ENCODE results near the gene HPCA. TPM values are rescaled to one million over a fixed set of nuclear protein-coding genes. Genes with fewer than 3 reads are reported as not detected.
A peak's percentile ranks its signal among the peaks of the same experiment; 100 is the strongest.

HPCA gene
- total RNA-seq, 2 experiments from 2014 or later: not detected

- Mint-ChIP-seq H3K4me1 (ENCODE audit: low read depth) (peaks cover 4% of the 10 kb centered on the region), H3K4me3 (no peak overlapping the region), H3K27ac (no peak overlapping the region), H3K36me3 (ENCODE audit: low read depth) (no peaks in the 10 kb centered on the region), H3K27me3 (ENCODE audit: low read depth) (peaks cover 59% of the 10 kb centered on the region), H3K9me3 (ENCODE audit: insufficient read depth) (no peaks in the 10 kb centered on the region)
- ATAC-seq (no peak), DNase-seq (no peak)
- POLR2A ChIA-PET: interaction anchor here (0.6 kb wide), 1 partner anchor 100 kb away, joined by 3 read pairs; no protein-coding TSS in a partner anchor
- CTCF ChIA-PET: interaction anchor here (0.8 to 3.8 kb wide), 8 partner anchors 12 to 305 kb away, joined by 3 to 33 read pairs (median 5); no protein-coding TSS in a partner anchor
These were observed 7.1 kb downstream of the HPCA start for GRCh38 chr1:32893198-32894018.

- DNase-seq: no peak
- CTCF ChIA-PET: interaction anchor here (1.6 to 3.8 kb wide), 2 partner anchors 19 to 233 kb away, joined by 3 to 33 read pairs; no protein-coding TSS in a partner anchor
These were observed 7.8 kb downstream of the HPCA start for GRCh38 chr1:32894019-32894600.

GRCh38 chr1:32894681-32895080 is 8.4 kb downstream of the HPCA start:
- H3K27me3 Mint-ChIP-seq (ENCODE audit: low read depth): peaks cover 61% of the 10 kb centered on the region
- H3K4me3 Mint-ChIP-seq: no peak overlapping the region
- ChIA-PET CTCF (interaction anchor here (1.6 kb wide), 1 partner anchor 232 kb away, joined by 3 read pairs; no protein-coding TSS in a partner anchor), POLR2A (no interaction called here)
- H3K4me1 Mint-ChIP-seq (ENCODE audit: low read depth): peaks cover 4% of the 10 kb centered on the region
- no peaks in the 10 kb centered on the region for H3K36me3 Mint-ChIP-seq (ENCODE audit: low read depth)
- no peak for ATAC-seq
- no peak for DNase-seq
- no peaks in the 10 kb centered on the region for H3K9me3 Mint-ChIP-seq (ENCODE audit: insufficient read depth)
- no peak overlapping the region for H3K27ac Mint-ChIP-seq

More at GRCh38 chr1:32894019-32894600, 7.8 kb downstream of the HPCA start:
- ATAC-seq: no peak
- peaks cover 4% of the 10 kb centered on the region for H3K4me1 Mint-ChIP-seq (ENCODE audit: low read depth)
- POLR2A ChIA-PET: interaction anchor here (0.6 kb wide), 1 partner anchor 101 kb away, joined by 3 read pairs; no protein-coding TSS in a partner anchor
- H3K36me3 Mint-ChIP-seq (ENCODE audit: low read depth): no peaks in the 10 kb centered on the region
- no peak overlapping the region for H3K27ac Mint-ChIP-seq
- H3K9me3 Mint-ChIP-seq (ENCODE audit: insufficient read depth): no peaks in the 10 kb centered on the region
- peaks cover 64% of the 10 kb centered on the region for H3K27me3 Mint-ChIP-seq (ENCODE audit: low read depth)
- no peak overlapping the region for H3K4me3 Mint-ChIP-seq

- H3K36me3 Mint-ChIP-seq (ENCODE audit: low read depth): no peaks in the 10 kb centered on the region
- no peak overlapping the region for H3K27ac Mint-ChIP-seq
- no peak for ATAC-seq
- CTCF ChIA-PET: no interaction called here
- POLR2A ChIA-PET: no interaction called here
- H3K27me3 Mint-ChIP-seq (ENCODE audit: low read depth): peaks cover 60% of the 10 kb centered on the region
- no peak for DNase-seq
- peaks cover 4% of the 10 kb centered on the region for H3K4me1 Mint-ChIP-seq (ENCODE audit: low read depth)
- no peaks in the 10 kb centered on the region for H3K9me3 Mint-ChIP-seq (ENCODE audit: insufficient read depth)
- no peak overlapping the region for H3K4me3 Mint-ChIP-seq
These were observed 9.3 kb downstream of the HPCA start for GRCh38 chr1:32895325-32896215.

GRCh38 chr1:32896451-32896850 is 10.2 kb downstream of the HPCA start:
- Mint-ChIP-seq H3K27me3 (ENCODE audit: low read depth) (peaks cover 56% of the 10 kb centered on the region), H3K4me1 (ENCODE audit: low read depth) (peaks cover 4% of the 10 kb centered on the region), H3K27ac (no peak overlapping the region), H3K36me3 (ENCODE audit: low read depth) (no peaks in the 10 kb centered on the region), H3K4me3 (no peak overlapping the region), H3K9me3 (ENCODE audit: insufficient read depth) (no peaks in the 10 kb centered on the region)
- DNase-seq (no peak), ATAC-seq (no peak)
- POLR2A ChIA-PET: no interaction called here
- CTCF ChIA-PET: interaction anchor here (1.5 kb wide), 1 partner anchor 20 kb away, joined by 6 read pairs; no protein-coding TSS in a partner anchor

GRCh38 chr1:32897082-32898049 is 11.1 kb downstream of the HPCA start:
- POLR2A ChIA-PET: interaction anchor here (1.2 kb wide), 1 partner anchor 10 kb away, joined by 4 read pairs; no protein-coding TSS in a partner anchor
- Mint-ChIP-seq H3K27ac (no peak overlapping the region), H3K4me3 (no peak overlapping the region)

GRCh38 chr1:32898056-32898455 is 11.8 kb downstream of the HPCA start:
- H3K27me3 Mint-ChIP-seq (ENCODE audit: low read depth): peaks cover 56% of the 10 kb centered on the region
- DNase-seq (no peak), ATAC-seq (no peak)
- no peaks in the 10 kb centered on the region for H3K9me3 Mint-ChIP-seq (ENCODE audit: insufficient read depth)
- ChIA-PET CTCF (interaction anchor here (1.5 kb wide), 2 partner anchors 21 to 22 kb away, joined by 3 to 6 read pairs; no protein-coding TSS in a partner anchor), POLR2A (interaction anchor here (1.2 kb wide), 1 partner anchor 11 kb away, joined by 4 read pairs; no protein-coding TSS in a partner anchor)
- peaks cover 2% of the 10 kb centered on the region for H3K36me3 Mint-ChIP-seq (ENCODE audit: low read depth)
- no peak overlapping the region for H3K27ac Mint-ChIP-seq
- H3K4me3 Mint-ChIP-seq: no peak overlapping the region
- peaks cover 6% of the 10 kb centered on the region for H3K4me1 Mint-ChIP-seq (ENCODE audit: low read depth)

More at GRCh38 chr1:32897082-32898049, 11.1 kb downstream of the HPCA start:
- H3K36me3 Mint-ChIP-seq (ENCODE audit: low read depth): peaks cover 2% of the 10 kb centered on the region
- CTCF ChIA-PET: interaction anchor here (0.6 to 1.5 kb wide), 2 partner anchors 21 to 428 kb away, joined by 3 to 6 read pairs; no protein-coding TSS in a partner anchor
- no peak for ATAC-seq
- DNase-seq: no peak
- peaks cover 55% of the 10 kb centered on the region for H3K27me3 Mint-ChIP-seq (ENCODE audit: low read depth)
- H3K4me1 Mint-ChIP-seq (ENCODE audit: low read depth): peaks cover 7% of the 10 kb centered on the region
- no peaks in the 10 kb centered on the region for H3K9me3 Mint-ChIP-seq (ENCODE audit: insufficient read depth)

- Mint-ChIP-seq H3K27me3 (ENCODE audit: low read depth) (peaks cover 58% of the 10 kb centered on the region), H3K9me3 (ENCODE audit: insufficient read depth) (no peaks in the 10 kb centered on the region), H3K27ac (no peak overlapping the region), H3K36me3 (ENCODE audit: low read depth) (peaks cover 2% of the 10 kb centered on the region), H3K4me3 (no peak overlapping the region), H3K4me1 (ENCODE audit: low read depth) (peaks cover 6% of the 10 kb centered on the region)
- no peak for ATAC-seq
- no peak for DNase-seq
- POLR2A ChIA-PET: no interaction called here
- CTCF ChIA-PET: interaction anchor here (0.8 to 1.5 kb wide), 3 partner anchors 9 to 228 kb away, joined by 3 read pairs; no protein-coding TSS in a partner anchor
These were observed 12.7 kb downstream of the HPCA start for GRCh38 chr1:32898958-32899357.

GRCh38 chr1:32899586-32900296 is 13.4 kb downstream of the HPCA start:
- H3K4me1 Mint-ChIP-seq (ENCODE audit: low read depth): peaks cover 6% of the 10 kb centered on the region
- peaks cover 66% of the 10 kb centered on the region for H3K27me3 Mint-ChIP-seq (ENCODE audit: low read depth)
- peaks cover 2% of the 10 kb centered on the region for H3K36me3 Mint-ChIP-seq (ENCODE audit: low read depth)
- DNase-seq (no peak), ATAC-seq (no peak)
- no peaks in the 10 kb centered on the region for H3K9me3 Mint-ChIP-seq (ENCODE audit: insufficient read depth)
- H3K27ac Mint-ChIP-seq: no peak overlapping the region
- ChIA-PET CTCF (interaction anchor here (0.7 to 1.5 kb wide), 4 partner anchors 9 to 227 kb away, joined by 3 read pairs; no protein-coding TSS in a partner anchor), POLR2A (no interaction called here)
- H3K4me3 Mint-ChIP-seq: no peak overlapping the region

- CTCF ChIA-PET: no interaction called here
- H3K36me3 Mint-ChIP-seq (ENCODE audit: low read depth): peaks cover 2% of the 10 kb centered on the region
- peak overlapping the region; percentile 25 for H3K4me3 Mint-ChIP-seq
- H3K27me3 Mint-ChIP-seq (ENCODE audit: low read depth): peaks cover 70% of the 10 kb centered on the region
- POLR2A ChIA-PET: no interaction called here
- peaks cover 6% of the 10 kb centered on the region for H3K4me1 Mint-ChIP-seq (ENCODE audit: low read depth)
- DNase-seq: no peak
- H3K27ac Mint-ChIP-seq: no peak overlapping the region
- no peaks in the 10 kb centered on the region for H3K9me3 Mint-ChIP-seq (ENCODE audit: insufficient read depth)
- no peak for ATAC-seq
These were observed 14.2 kb downstream of the HPCA start for GRCh38 chr1:32900371-32900955.
